GM19023 (cell line): ENCODE data around the gene SGCB.

Experiments used
- ATAC-seq: cut with Tn5 transposase; IDR thresholded peaks from one replicate; pipeline ENCODE4 v1.9.1; 2021; ENCODE audit warnings: mild to moderate bottlenecking, moderate library complexity; ENCODE audit not compliant: unreplicated experiment

Gene SGCB

GRCh38 chr4:52028970-52029369, 9.1 kb downstream of the SGCB start:
- no peak for ATAC-seq

GRCh38 chr4:52019936-52020657, 18.0 kb downstream of the SGCB start, which contains the start of gene LRRC66:
Gene LRRC66 (minus strand): TSS chr4:52020363. CDS start chr4:52017613, 2,750 bp downstream.
- no peak for ATAC-seq

DNA sequence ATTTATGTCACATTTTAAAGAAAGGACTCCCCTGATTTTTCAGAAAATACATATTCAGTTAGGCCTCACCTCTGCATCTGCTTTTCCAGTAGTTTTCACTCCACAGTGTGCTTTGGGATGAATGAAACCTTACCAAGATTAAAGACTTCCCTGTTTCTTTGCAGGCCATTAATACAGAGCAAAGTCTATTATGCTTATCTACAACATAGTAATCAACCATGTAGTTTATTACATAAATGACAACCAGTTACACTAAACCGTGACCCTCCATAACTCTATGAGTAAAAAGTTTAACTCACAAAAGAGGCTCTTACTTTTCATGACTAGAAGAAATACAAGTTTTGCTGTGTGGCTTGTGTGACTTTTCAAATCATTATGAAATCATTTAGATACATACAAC, 20.3 kb downstream of the SGCB start:
- ATAC-seq: no peak

DNA sequence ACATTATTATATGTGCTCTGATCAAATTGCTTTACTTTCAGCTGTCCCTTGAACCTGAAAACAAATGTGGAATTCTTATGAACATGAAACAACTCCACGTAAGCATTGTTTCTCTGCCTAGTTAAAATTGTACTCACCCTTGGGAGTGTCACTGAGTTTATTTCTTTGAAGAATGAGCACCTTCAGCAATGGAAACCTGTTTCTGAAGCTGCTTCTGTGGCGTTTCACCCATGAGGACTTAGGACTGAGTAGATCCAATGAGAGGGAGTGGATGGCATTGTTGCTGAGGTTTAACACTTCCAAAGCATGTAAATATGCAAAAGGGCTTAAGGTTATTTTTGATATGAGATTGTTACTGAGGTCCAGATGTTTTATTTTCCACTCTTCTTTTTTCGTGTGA, 21.1 kb downstream of the SGCB start:
- no peak for ATAC-seq

DNA sequence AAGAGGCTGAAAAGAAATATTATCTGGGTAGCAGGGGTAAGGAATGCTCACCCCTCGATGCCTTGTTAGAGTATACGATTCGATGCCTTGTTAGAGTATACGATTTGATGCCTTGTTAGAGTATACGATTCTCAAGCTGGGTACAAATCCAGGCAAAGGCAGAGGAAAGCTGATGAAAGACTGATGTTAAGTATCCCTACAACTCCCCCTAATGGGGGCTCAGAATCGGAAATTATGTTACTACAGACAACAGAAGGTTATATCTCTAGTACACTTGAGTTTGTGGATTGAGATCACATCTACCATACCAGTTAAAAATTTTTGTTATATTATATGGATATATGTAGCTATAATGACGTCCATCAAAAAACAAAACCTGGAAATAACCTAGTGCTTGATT, 22.7 kb downstream of the SGCB start:
- no peak for ATAC-seq

DNA sequence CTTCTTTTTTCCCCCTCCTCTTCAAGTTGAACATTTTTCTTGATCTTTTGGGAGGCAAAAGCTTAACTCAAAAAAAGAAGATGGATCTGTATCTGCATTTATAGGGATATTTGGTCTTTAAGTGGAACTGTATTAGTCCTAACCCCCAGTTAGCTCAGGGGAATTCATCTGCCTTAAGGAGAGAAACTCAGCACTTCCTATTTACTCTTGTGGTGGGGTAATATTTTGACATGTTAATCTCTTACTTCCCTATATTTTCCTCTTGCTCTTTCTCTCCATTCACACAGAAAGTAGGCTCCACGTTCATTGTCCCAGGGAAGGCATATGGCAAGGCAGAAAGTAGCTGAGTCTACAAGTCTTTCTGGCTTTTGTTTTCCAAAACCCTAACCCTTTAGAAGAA, 23.2 kb downstream of the SGCB start:
- ATAC-seq: no peak

GRCh38 chr4:52012651-52013050, 25.4 kb downstream of the SGCB start:
- ATAC-seq: no peak

GRCh38 chr4:52010986-52011385, 27.1 kb downstream of the SGCB start:
- no peak for ATAC-seq

DNA sequence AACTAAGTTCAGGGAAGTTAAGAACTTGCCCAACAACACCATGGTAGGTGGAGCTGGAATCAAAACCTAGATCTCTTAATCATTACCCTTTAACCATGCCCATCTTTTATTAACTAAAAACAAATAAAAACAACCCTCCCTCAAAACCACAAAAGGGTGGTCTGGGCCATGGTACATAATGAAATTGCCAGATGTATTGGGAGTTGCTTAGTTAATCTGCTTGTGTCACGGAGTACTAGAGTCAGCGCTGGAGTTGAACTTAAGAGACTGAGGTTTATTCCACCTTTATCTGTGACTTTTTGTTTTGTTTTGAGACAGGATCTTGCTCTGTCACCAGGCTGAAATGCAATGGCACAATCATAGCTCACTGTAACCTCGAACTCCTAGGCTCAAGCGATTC, 31.2 kb downstream of the SGCB start:
- no peak for ATAC-seq

GRCh38 chr4:52005604-52006273, 32.4 kb downstream of the SGCB start:
- ATAC-seq: no peak

- ATAC-seq: no peak
Observed at GRCh38 chr4:52004414-52004813, 33.7 kb downstream of the SGCB start.

- no peak for ATAC-seq
Observed at GRCh38 chr4:52001616-52002015, 36.5 kb downstream of the SGCB start.

GRCh38 chr4:51999250-51999649, 38.8 kb downstream of the SGCB start:
- ATAC-seq: no peak

GRCh38 chr4:51998837-51999236, 39.3 kb downstream of the SGCB start:
- ATAC-seq: no peak

DNA sequence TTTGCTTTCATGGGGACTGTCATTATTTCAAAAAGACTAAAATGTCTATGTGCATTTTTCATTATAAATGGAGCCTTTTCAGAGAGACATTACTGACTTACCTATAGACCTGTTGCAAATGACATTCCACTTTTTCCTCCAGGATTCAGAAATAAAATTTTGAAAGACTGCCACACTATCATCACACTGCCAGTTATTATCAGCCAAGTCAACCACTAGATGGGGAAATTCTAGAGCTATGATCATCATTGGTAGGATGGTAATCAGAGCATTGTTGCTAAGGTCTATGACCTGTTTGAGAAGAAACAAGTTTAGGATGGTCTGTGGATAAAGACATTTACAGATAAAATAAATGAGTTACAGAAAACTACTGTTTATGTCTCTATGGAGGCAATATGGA, 40.5 kb downstream of the SGCB start:
- ATAC-seq: no peak

DNA sequence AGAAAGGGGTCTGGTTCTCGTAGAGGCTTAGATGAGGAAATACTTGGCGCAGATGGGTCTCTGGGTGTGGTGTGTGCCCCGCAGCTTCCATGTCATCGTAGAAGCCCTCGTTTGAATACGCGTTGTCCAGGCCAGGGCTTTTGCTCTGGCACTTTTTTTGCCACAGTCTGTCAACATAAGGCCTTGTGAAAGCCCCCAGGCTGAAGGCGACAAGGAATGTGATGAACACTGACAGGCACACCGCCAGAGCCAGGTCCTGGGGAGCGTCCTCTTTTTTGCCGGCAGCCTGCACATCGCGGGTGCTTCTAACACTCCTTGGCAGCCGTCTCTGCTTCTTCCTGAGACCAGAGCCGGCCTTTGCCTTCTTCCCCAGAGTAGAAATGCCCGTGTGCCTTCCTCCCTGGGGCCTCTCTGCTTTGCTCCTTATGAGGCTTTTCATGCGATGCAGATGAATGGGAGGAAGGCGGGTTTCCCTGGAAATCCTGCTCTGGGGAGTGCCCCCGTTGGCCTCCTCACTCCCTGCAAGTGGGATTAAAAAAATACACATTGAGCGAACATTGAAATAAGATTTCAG, 42.4 kb downstream of the SGCB start:
- no peak for ATAC-seq
